GM12874 (cell line): ENCODE measurements around the gene RGS16.

Experiments
- CTCF ChIP-seq: IDR thresholded peaks from 2 replicates; pipeline ENCODE4 v1.5.1; 2011; ENCODE audit warnings: low read depth, mild to moderate bottlenecking, control low read depth, low read length, moderate library complexity; ENCODE audit not compliant: insufficient read depth

The RGS16 gene

GRCh38 chr1:182587666-182588499, 16.3 kb downstream of the RGS16 start:
- TF ChIP-seq CTCF, result no peak

- no peak for TF ChIP-seq CTCF
These were observed 17.1 kb downstream of the RGS16 start for GRCh38 chr1:182587093-182587492.

- TF ChIP-seq CTCF, result no peak
These were observed 17.8 kb downstream of the RGS16 start for GRCh38 chr1:182586380-182586779.

- no peak for TF ChIP-seq CTCF
These were observed 19.4 kb downstream of the RGS16 start for GRCh38 chr1:182584746-182585145.

GRCh38 chr1:182580736-182581135, 23.5 kb downstream of the RGS16 start:
- TF ChIP-seq CTCF, result no peak

- no peak for TF ChIP-seq CTCF
These were observed 28.5 kb downstream of the RGS16 start for GRCh38 chr1:182575540-182576149.

GRCh38 chr1:182574156-182574555, 30.0 kb downstream of the RGS16 start:
- no peak for TF ChIP-seq CTCF
